HCT116 (cell line): ENCODE results near the gene NTRK3. TPM values are rescaled to one million over a fixed set of nuclear protein-coding genes. Genes with fewer than 3 reads are reported as not detected.

ENCODE experiments used
- ATAC-seq: fragments of 200-7000 bp; cut with Tn5 transposase; 2 replicates; pipeline ENCODE4 v1.9.1; 2020; ENCODE audit warnings: mild to moderate bottlenecking, moderate library complexity
- BruUV-seq: library from RNA; stranded (reverse); fragments of 400-500 nt; replicated peaks from 2 replicates; lab custom pipeline; 2021; lab: Mats Ljungman, UMichigan
- CTCF ChIA-PET: fragments of 300-600 bp; sonication (Branson Sonifier 250); formaldehyde crosslinking; loops from one replicate; lab custom pipeline; 2021; ENCODE audit warnings: antibody characterized with exemption; lab: Charles Lee
- POLR2A ChIA-PET: fragments of 300-600, 350-600 bp; sonication (Branson Sonifier 250); formaldehyde crosslinking; loops from one replicate; lab custom pipeline; 2021; ENCODE audit warnings: antibody characterized with exemption; lab: Charles Lee
- RAD21 ChIA-PET, 2 experiments: fragments of 300-600 bp; sonication (Branson Sonifier 250); formaldehyde crosslinking; loops; one replicate each; lab custom pipeline; 2023; ENCODE audit warnings: low total read pairs in 2 of 2; ENCODE audit not compliant: uncharacterized antibody in 2 of 2, unreplicated experiment in 2 of 2, low non-redundant PET in 1 of 2; lab: Charles Lee
- DNase-seq: peaks from one replicate; pipeline ENCODE4 v3.0.0-alpha.2; 2010; ENCODE audit warnings: low read depth, low spot score
- H2AFZ ChIP-seq: fragments of 200-600 bp; shearing (Covaris generic), sonication (generic); 2 replicates; pipeline ENCODE4 v1.6.1; 2017; ENCODE audit warnings: low read depth, mixed run types, mixed read lengths, antibody characterized with exemption, low read length; ENCODE audit not compliant: poor library complexity, severe bottlenecking
- H3K27ac ChIP-seq: 2 replicates; pipeline ENCODE4 v1.5.1; 2012; ENCODE audit warnings: low read depth, low read length
- H3K27me3 ChIP-seq: fragments of 200-600 bp; sonication (generic); 2 replicates; pipeline ENCODE4 v1.6.1; 2016; ENCODE audit warnings: mixed run types, low read length, mixed read lengths; ENCODE audit not compliant: insufficient read depth
- H3K36me3 ChIP-seq, 2 experiments: fragments of 200-500 bp in 1 of 2; fragments of 200-600 bp in 1 of 2; sonication (Bioruptor generic) in 1 of 2; sonication (generic) in 1 of 2; 2 replicates each; pipeline versions ENCODE4 v1.5.1 to v1.6.1; 2014 to 2016; ENCODE audit warnings: low read length in 2 of 2, inconsistent platforms in 1 of 2, mixed read lengths in 1 of 2, mixed run types in 1 of 2; ENCODE audit not compliant: insufficient read depth in 2 of 2, control insufficient read depth in 1 of 2
- H3K4me1 ChIP-seq, 2 experiments: fragments of 200-600 bp in 1 of 2; sonication (generic) in 1 of 2; 2 replicates each; pipeline versions ENCODE4 v1.5.1 to v1.6.1; 2012 to 2017; ENCODE audit warnings: low read length in 2 of 2, inconsistent platforms in 1 of 2, mild to moderate bottlenecking in 1 of 2, mixed read lengths in 1 of 2, mixed run types in 1 of 2, moderate library complexity in 1 of 2; ENCODE audit not compliant: insufficient read depth in 2 of 2, control insufficient read depth in 1 of 2
- H3K4me2 ChIP-seq: fragments of 200-600 bp; sonication (generic); 2 replicates; pipeline ENCODE4 v1.6.1; 2017; ENCODE audit warnings: mixed run types, low read length, mixed read lengths
- H3K4me3 ChIP-seq, 2 experiments: fragments of 200-600 bp in 1 of 2; sonication (generic) in 1 of 2; replicated peaks in 1 of 2; 2 replicates each; pipeline ENCODE4 v1.5.1; 2011 to 2016; ENCODE audit warnings: low read length in 2 of 2, control low read depth in 1 of 2, low read depth in 1 of 2, mild to moderate bottlenecking in 1 of 2, mixed read lengths in 1 of 2, mixed run types in 1 of 2
- H3K79me2 ChIP-seq: fragments of 200-600 bp; sonication (generic); 2 replicates; pipeline ENCODE4 v1.6.1; 2017; ENCODE audit warnings: mild to moderate bottlenecking, mixed run types, low read length, moderate library complexity, mixed read lengths; ENCODE audit not compliant: insufficient read depth
- H3K9ac ChIP-seq: fragments of 200-600 bp; sonication (generic); 2 replicates; pipeline ENCODE4 v1.6.1; 2016; ENCODE audit warnings: low read length, mixed read lengths
- H3K9me2 ChIP-seq: fragments of 200-600 bp; sonication (generic), shearing (Covaris generic); 2 replicates; pipeline ENCODE4 v1.6.1; 2017; ENCODE audit warnings: mixed run types, mild to moderate bottlenecking, moderate library complexity; ENCODE audit not compliant: insufficient read depth
- H3K9me3 ChIP-seq, 2 experiments: fragments of 200-500 bp in 1 of 2; fragments of 200-600 bp in 1 of 2; sonication (Bioruptor generic) in 1 of 2; sonication (generic) in 1 of 2; 2 replicates each; pipeline ENCODE4 v1.6.1; 2014 to 2017; ENCODE audit warnings: low read length in 2 of 2, mixed read lengths in 2 of 2, inconsistent platforms in 1 of 2, low read depth in 1 of 2, mild to moderate bottlenecking in 1 of 2, mixed run types in 1 of 2, moderate library complexity in 1 of 2; ENCODE audit not compliant: control insufficient read depth in 1 of 2, insufficient read depth in 1 of 2
- H4K20me1 ChIP-seq: fragments of 200-600 bp; sonication (generic), shearing (Covaris generic); 2 replicates; pipeline ENCODE4 v1.6.1; 2017; ENCODE audit warnings: mixed run types, mild to moderate bottlenecking, moderate library complexity; ENCODE audit not compliant: insufficient read depth
- CEBPB ChIP-seq: IDR thresholded peaks from 2 replicates; pipeline ENCODE4 v1.6.1; 2012; ENCODE audit warnings: low read depth
- SP1 ChIP-seq: IDR thresholded peaks from 2 replicates; pipeline ENCODE4 v1.6.1; 2012; ENCODE audit warnings: low read depth
- intact Hi-C: fragments of 100-400 bp; cut with micrococcal nuclease; formaldehyde crosslinking; loops from 2 replicates; pipeline ENCODE4 v1.10.0; 2022
- total RNA-seq: library from RNA; stranded (reverse); gene quantifications from one replicate; pipeline ENCODE4 v1.2.1, GENCODE V29; 2021; ENCODE audit not compliant: unreplicated experiment
- TF ChIP-seq, protein P1 (sequence below): IDR thresholded peaks from 2 replicates; pipeline ENCODE4 v1.6.1; 2011; ENCODE audit warnings: mild to moderate bottlenecking, low read length, moderate library complexity; ENCODE audit not compliant: insufficient replicate concordance; ENCODE audit errors: extremely low read depth
- TF ChIP-seq, protein P2 (sequence below): IDR thresholded peaks from 2 replicates; pipeline ENCODE4 v1.6.1; 2012
- TF ChIP-seq, protein P3 (sequence below), 3 experiments: fragments of 200-600 bp in 1 of 3; sonication (generic) in 1 of 3; IDR thresholded peaks in 2 of 3; conservative IDR thresholded peaks in 1 of 3; 2 replicates each; pipeline ENCODE4 v1.5.1; 2012 to 2017; ENCODE audit warnings: low read depth in 2 of 3, low read length in 2 of 3, antibody characterized with exemption in 1 of 3, borderline replicate concordance in 1 of 3, control low read depth in 1 of 3, mild to moderate bottlenecking in 1 of 3, mixed read lengths in 1 of 3, mixed run types in 1 of 3, moderate library complexity in 1 of 3; ENCODE audit not compliant: insufficient read depth in 1 of 3
- TF ChIP-seq, protein P4 (sequence below): IDR thresholded peaks from 2 replicates; pipeline ENCODE4 v1.6.1; 2012
- TF ChIP-seq, protein P5 (sequence below): IDR thresholded peaks from 2 replicates; pipeline ENCODE4 v1.6.1; 2012; ENCODE audit warnings: low read depth

Gene NTRK3
- total RNA-seq, 1 experiment from 2014 or later: not detected

DNA sequence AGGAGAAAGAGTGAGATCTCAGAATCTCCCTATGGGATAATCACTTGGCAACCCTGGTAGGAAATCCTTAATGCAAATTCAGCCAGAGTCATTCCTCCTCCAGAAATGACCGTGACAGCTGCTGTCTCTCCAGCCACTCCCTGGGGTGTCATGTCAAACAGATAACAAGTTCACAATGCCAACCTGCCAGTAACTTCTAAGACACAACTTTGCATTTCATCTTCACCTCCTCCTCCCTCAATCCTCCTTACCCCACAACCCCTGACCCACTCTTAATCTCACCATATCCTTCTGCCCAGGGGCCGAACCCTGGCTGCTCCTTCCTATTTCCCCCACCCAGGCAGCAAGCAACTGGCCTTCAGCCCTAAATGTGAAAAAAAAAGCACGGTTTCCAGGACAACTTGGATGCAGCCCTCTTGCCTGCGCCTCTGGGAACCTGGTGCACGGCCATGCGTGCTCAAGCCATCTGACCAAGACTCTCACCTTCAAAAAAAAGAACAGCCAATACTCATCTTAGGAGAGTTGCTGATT is 166.0 kb downstream of the NTRK3 start (continued):
- TF ChIP-seq, protein P1, sequence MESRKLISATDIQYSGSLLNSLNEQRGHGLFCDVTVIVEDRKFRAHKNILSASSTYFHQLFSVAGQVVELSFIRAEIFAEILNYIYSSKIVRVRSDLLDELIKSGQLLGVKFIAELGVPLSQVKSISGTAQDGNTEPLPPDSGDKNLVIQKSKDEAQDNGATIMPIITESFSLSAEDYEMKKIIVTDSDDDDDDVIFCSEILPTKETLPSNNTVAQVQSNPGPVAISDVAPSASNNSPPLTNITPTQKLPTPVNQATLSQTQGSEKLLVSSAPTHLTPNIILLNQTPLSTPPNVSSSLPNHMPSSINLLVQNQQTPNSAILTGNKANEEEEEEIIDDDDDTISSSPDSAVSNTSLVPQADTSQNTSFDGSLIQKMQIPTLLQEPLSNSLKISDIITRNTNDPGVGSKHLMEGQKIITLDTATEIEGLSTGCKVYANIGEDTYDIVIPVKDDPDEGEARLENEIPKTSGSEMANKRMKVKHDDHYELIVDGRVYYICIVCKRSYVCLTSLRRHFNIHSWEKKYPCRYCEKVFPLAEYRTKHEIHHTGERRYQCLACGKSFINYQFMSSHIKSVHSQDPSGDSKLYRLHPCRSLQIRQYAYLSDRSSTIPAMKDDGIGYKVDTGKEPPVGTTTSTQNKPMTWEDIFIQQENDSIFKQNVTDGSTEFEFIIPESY: no peak

DNA sequence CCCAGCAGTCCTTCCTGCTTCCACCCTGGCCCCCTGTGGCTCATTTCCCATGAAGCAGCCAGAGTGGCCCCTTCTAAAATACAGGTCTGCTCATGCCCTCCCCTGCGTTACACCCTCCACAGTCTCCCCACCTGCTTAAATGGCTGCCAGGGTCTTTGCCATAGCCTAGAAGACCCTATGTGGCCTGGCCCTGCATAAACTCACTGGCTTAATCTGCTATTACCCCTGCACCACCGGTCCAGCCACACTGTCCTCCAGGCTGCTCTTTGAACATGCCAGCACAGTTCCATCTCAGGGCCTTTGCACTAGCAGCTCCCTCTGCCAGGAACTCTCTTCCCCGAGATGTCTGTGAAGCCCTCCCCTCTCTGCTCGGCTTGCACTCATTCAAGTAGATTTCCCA is 166.8 kb downstream of the NTRK3 start:
- Histone ChIP-seq H3K4me2 (no peak overlapping the region), H3K9me2 (no peaks in the 10 kb centered on the region), H3K79me2 (no peaks in the 10 kb centered on the region), H3K4me3 (no peak overlapping the region), H4K20me1 (no peaks in the 10 kb centered on the region), H2AFZ (no peak overlapping the region), H3K4me1 (no peaks in the 10 kb centered on the region), H3K36me3 (no peaks in the 10 kb centered on the region), H3K27ac (no peak overlapping the region), H3K27me3 (no peaks in the 10 kb centered on the region), H3K9ac (no peak overlapping the region), H3K9me3 (no peaks in the 10 kb centered on the region)
- TF ChIP-seq, protein P2, sequence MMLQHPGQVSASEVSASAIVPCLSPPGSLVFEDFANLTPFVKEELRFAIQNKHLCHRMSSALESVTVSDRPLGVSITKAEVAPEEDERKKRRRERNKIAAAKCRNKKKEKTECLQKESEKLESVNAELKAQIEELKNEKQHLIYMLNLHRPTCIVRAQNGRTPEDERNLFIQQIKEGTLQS: no peak
- no peak for TF ChIP-seq CEBPB
- TF ChIP-seq, protein P3, sequence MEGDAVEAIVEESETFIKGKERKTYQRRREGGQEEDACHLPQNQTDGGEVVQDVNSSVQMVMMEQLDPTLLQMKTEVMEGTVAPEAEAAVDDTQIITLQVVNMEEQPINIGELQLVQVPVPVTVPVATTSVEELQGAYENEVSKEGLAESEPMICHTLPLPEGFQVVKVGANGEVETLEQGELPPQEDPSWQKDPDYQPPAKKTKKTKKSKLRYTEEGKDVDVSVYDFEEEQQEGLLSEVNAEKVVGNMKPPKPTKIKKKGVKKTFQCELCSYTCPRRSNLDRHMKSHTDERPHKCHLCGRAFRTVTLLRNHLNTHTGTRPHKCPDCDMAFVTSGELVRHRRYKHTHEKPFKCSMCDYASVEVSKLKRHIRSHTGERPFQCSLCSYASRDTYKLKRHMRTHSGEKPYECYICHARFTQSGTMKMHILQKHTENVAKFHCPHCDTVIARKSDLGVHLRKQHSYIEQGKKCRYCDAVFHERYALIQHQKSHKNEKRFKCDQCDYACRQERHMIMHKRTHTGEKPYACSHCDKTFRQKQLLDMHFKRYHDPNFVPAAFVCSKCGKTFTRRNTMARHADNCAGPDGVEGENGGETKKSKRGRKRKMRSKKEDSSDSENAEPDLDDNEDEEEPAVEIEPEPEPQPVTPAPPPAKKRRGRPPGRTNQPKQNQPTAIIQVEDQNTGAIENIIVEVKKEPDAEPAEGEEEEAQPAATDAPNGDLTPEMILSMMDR (IDR thresholded peaks at IDR 0.05 in 2 of 3, conservative IDR thresholded peaks at IDR 0.05 in 1 of 3; ENCODE audit: borderline replicate concordance in 1 of 3, insufficient read depth in 1 of 3, low read depth in 2 of 3, low read length in 2 of 3): no peak
- TF ChIP-seq, protein P4, sequence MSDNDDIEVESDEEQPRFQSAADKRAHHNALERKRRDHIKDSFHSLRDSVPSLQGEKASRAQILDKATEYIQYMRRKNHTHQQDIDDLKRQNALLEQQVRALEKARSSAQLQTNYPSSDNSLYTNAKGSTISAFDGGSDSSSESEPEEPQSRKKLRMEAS: no peak
- no peak for TF ChIP-seq SP1
- TF ChIP-seq, protein P5, sequence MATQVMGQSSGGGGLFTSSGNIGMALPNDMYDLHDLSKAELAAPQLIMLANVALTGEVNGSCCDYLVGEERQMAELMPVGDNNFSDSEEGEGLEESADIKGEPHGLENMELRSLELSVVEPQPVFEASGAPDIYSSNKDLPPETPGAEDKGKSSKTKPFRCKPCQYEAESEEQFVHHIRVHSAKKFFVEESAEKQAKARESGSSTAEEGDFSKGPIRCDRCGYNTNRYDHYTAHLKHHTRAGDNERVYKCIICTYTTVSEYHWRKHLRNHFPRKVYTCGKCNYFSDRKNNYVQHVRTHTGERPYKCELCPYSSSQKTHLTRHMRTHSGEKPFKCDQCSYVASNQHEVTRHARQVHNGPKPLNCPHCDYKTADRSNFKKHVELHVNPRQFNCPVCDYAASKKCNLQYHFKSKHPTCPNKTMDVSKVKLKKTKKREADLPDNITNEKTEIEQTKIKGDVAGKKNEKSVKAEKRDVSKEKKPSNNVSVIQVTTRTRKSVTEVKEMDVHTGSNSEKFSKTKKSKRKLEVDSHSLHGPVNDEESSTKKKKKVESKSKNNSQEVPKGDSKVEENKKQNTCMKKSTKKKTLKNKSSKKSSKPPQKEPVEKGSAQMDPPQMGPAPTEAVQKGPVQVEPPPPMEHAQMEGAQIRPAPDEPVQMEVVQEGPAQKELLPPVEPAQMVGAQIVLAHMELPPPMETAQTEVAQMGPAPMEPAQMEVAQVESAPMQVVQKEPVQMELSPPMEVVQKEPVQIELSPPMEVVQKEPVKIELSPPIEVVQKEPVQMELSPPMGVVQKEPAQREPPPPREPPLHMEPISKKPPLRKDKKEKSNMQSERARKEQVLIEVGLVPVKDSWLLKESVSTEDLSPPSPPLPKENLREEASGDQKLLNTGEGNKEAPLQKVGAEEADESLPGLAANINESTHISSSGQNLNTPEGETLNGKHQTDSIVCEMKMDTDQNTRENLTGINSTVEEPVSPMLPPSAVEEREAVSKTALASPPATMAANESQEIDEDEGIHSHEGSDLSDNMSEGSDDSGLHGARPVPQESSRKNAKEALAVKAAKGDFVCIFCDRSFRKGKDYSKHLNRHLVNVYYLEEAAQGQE: no peak
- ChIA-PET CTCF (no interaction called here), POLR2A (no interaction called here), RAD21 (no interaction called here)
- no peak for ATAC-seq
- no TSS peak for BruUV-seq
- no peak for DNase-seq
- intact Hi-C loops: no loop called here
